Measurements from ENCODE around the gene TRAM2.

GRCh38 chr6:52617087-52617486 is 40.2 kb upstream of the TRAM2 start:
- TF ChIP-seq POLR2A (IDR thresholded peaks at IDR 0.05) (no peak), CTCF (IDR thresholded peaks at IDR 0.05) (no peak)

Measured in right lobe of liver (tissue), 4 donors.